SK-MEL-5 (cell line): ENCODE measurements around the gene MRPL22. TPM values are rescaled to one million over a fixed set of nuclear protein-coding genes. Genes with fewer than 3 reads are reported as not detected.

Experiments used
- DNase-seq: peaks from one replicate; pipeline ENCODE4 v3.0.0-alpha.2; 2016; ENCODE audit warnings: low read depth, low spot score
- in situ Hi-C: cut with HindIII; loops from 2 replicates; pipeline ENCODE4 v1.10.0; 2016; ENCODE audit warnings: low sequenced_read_pairs, high pct_unique_total_duplicates, low pct_unique_long_range_greater_than_20kb
- total RNA-seq: library from RNA; depleted of rRNA; stranded (reverse); fragments of >200 nt; shearing (Covaris generic); gene quantifications from 2 replicates; pipeline ENCODE4 v1.2.3, GENCODE V29; 2014; rRNA removed

MRPL22 gene
- total RNA-seq, 1 experiment from 2014 or later = 24.7 TPM

DNA sequence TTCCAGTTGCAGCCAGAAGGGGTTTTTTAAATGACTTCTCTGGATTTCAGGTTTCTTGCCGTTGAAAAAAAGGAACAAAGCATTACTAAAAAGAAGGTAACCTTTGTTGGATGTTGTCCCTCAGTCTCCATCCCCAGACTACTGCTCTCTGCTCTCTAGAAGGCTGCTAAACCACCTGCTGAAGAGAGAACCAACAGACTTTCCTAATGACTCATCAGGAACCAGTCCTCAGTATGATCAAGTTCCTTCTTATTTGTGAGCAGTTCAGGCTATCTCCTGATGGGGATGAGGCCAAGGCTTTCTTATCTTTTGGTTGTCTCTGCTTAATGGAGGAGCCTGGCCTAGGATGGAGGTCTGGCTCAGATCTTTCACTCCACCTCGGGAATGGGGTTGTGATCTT lies 76.7 kb downstream of the MRPL22 start:
- in situ Hi-C loops = no loop called here
- no peak for DNase-seq

Other genes with a start within 250 kb of the MRPL22 start
- 47.6 and 54.5 TPM in 2 replicates for gene LARP1, start 185.7 kb upstream of the MRPL22 start, total RNA-seq
- gene FAXDC2, start 90.5 kb upstream of the MRPL22 start, total RNA-seq = 13.7 and 15.2 TPM in 2 replicates
- gene CNOT8, start 82.4 kb upstream of the MRPL22 start, total RNA-seq = 33.3 and 34.3 TPM in 2 replicates
- gene GEMIN5, start 2.9 kb upstream of the MRPL22 start, total RNA-seq = 20.2 and 21.8 TPM in 2 replicates
- gene KIF4B, start 72.7 kb downstream of the MRPL22 start, total RNA-seq = not detected in 2 replicates